ENCODE results near the gene DPRX. TPM values are rescaled to one million over a fixed set of nuclear protein-coding genes. Genes with fewer than 3 reads are reported as not detected.

DPRX gene, protein sequence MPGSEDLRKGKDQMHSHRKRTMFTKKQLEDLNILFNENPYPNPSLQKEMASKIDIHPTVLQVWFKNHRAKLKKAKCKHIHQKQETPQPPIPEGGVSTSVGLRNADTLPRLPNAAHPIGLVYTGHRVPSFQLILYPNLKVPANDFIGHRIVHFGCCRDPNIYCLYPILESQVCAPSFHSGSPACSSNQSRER
- polyA plus RNA-seq (ENCODE audit: insufficient read length in 12 of 12): under 1 TPM in 2 of 12 donors, not detected in 10; 0.32 to 0.37 TPM
- long read RNA-seq, donor 1: 0 reads
- long read RNA-seq, donor 2: 0 reads
- long read RNA-seq, donor 3: 0 reads
- long read RNA-seq, donor 4: 0 reads
- long read RNA-seq, donor 5: 0 reads
- long read RNA-seq, donor 6: 0 reads
- long read RNA-seq, donor 7: 0 reads
- long read RNA-seq, donor 8: 0 reads
- long read RNA-seq, donor 9: 0 reads
- long read RNA-seq, donor 10: 0 reads
- long read RNA-seq, donor 11, partial matches to known transcripts: 0 of 1 reads
- long read RNA-seq, donor 11, other reads (novel, unspliced or antisense): 0 of 1 reads

DNA sequence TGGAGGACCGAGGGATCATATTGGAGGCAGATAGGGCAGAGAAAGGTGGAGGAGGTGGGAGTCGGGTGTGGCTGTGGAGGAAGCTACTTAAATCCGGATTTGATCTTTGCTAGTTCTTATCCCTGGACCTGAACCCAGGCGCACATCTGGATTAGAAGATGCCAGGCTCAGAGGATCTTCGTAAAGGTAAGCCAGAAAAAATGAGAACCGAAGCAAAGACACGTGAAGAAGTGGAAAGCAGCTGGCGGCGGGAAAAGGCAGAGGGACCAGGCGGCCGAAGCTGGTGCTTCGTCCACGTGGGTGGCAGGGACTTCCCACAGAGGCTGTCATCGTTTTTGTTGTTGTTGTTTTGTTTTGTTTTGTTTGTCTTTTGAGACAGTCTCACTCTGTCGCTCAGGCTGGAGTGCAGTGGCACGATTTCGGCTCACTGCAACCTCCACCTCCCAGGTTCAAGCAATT, at the start of gene DPRX:
Gene DPRX (plus strand): TSS at position 51 of the 459 bp plus-strand sequence. CDS start 108 bp downstream, at position 159.
- DNase-seq: no peak

DNA sequence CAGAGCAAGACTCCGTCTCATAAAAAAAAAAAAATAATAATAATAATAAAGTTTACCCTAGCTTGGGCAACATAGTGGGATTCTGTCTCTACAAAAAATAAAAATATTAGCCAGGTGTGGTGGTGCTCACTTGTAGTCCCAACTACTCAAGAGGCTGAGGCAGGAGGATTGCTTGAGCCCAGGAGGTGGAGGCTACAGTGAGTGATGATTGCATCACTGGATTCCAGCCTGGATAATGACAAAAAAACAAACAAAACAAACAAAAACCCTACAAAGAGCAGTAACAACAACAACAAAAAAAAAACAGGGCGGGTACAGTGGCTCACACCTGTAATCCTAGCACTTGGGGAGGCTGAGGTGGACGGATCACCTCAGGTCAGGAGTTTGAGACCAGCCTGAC, 48.6 kb upstream of the DPRX start:
- DNase-seq: no peak

DNA sequence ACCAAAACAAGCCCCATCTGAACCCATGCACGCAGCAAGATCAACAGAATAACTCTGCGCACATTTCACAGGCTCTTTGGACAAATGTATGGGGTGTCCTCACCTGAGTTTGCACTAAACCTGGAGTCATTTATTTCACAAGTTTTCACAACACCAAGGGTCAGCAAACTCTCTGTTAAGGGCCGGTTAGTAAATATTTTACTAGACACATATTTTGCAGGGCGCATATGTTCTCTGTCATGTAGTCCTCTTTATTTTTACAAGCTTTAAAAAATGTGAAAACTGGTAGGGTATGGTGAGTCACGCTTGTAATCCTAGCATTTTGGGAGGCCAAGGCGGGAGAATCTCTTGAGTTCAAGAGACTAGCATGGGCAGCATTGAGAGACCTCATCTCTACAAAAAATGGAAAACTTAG, 45.5 kb upstream of the DPRX start:
- no peak for DNase-seq

DNA sequence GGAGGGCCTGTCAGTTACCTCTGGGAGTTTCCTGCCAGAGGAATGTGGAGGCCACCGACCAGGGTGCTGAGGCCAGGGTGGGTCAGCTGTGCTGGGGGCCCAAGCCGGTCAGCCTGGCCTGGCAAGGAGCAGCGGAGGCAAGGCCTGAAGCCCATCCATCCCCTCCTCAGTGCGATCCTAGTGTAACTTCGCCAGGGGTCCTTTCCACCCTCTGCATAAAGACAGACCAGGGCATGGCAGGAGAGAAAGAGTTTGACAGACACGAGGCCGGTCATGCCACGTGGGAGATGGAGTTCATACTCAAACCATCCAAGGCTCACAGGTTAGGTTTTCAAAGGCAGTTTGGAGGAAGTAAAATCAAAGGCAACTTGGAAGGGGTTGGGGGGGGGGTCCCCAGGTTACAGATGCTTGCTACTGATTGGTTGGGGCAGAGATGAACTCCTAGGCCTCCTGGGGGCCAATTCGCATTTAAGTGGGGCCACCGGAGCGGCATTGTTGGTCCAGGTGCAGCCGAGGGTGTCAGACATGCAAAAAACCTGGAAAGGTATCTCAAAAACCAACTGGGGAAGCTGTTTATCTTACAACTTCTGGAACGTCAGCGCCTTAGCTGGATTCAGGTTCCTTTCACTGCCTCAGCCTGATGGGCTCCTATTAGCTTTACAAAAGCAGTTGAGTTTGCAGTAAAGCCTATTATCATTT, 36.8 kb upstream of the DPRX start:
- no peak for DNase-seq

DNA sequence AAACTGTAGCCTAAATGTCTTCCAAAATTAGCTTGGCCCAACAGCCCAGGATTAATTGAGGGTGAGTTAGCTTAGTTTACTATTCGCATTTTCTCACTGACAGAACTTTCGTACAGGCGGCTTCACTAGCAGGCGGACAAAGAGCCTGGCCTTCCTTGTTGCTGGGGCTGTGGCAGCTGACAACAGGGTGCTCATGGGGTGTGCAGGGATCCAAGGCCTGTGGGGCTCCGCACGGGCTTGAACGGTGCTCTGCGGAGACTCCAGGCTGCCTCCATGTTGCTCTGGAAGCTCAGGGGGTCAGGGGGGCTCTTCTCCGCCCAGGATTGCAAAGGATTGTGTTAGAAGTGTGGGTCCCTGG, 36.3 kb upstream of the DPRX start:
- no peak for DNase-seq

DNA sequence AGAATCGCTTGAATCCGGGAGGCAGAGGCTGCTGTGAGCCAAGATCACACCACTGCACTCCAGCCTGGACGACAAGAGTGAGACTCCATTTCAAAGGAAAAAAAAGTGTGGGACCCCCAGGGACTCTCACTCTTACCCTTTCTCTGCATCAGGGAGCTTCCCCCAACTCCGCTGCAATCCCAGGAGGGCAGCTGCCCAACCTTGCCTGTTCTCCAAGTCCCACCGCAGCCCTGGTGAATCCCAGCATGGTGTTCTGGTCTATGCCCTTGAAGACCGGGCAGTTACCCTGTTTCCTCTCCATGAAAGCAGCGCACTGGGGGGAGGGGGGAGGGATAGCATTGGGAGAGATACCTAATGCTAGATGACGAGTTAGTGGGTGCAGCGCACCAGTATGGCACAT, 35.7 kb upstream of the DPRX start:
- DNase-seq: no peak

DNA sequence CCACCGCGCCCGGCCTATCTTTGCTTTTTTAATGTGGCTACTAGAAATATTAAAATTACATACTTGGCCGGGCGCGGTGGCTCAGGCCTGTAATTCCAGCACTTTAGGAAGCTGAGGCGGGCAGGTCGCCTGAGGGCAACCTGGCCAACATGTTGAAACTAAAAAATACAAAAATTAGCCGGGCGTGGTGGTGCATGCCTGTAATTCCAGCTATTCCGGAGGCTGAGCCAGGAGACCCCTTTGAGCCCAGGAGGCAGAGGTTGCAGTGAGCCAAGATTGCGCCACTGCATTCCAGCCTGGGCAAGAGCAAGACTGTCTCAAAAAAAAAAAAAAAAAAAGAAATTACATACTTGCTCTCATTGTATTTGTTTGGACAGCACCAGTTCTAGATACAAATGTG, 34.8 kb upstream of the DPRX start:
- DNase-seq: no peak

DNA sequence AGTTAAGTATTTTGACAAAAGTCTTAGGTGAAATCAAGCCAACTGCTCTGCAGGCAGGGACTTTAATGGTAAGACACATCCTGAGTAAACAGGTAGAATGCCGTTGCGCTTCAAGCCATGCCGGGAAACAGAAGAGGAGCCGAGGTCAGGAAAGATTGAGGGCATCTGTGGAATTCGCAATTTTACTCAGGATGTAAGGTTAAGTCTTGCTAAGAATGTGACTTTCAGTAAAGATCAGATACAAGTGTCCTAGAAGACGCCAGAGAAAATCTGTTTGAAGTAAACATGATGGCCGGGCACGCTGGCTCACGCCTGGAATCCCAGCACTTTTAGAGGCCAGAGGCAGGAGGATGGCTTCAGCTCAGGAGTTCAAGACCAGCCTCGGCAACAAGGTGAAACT, 33.4 kb upstream of the DPRX start:
- no peak for DNase-seq

DNA sequence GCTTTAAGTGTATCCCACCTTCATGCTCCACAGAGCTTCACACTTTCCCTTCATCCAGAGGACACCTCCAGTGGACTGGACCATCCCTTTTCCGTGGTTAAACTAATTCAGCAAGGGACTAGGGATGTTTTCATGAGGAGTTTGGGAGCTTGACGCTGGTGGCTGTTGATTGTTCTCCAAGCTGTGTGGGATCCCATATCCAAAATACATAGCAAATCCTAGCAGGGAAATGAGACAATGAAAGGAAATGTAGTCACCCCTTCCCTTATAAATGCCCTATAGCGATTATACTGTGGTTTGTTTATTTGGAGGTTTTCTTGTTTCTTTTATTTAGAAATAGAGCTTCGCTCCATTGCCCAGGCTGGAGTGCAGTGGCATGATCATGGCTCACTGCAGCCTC, 31.6 kb upstream of the DPRX start:
- DNase-seq: no peak

DNA sequence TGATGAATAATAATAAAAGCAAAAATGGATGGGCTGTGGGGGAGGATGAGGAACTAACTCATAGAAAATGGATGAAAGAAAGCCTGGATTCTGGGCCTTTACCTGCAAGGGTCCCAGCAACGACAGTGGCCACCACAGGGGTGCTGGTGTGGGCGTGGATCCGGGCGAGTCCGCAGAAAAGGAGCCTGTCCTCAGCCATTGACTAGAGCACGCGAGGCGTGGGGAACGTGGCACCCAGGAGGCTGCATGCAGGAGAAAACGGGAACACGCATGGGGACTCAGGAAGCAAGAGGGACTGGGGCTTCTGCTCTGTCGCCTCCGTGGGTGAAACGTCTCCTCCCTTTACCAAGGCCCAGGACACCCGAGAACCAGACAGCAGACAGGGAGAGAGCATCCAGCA, 25.8 kb upstream of the DPRX start:
- DNase-seq: no peak

DNA sequence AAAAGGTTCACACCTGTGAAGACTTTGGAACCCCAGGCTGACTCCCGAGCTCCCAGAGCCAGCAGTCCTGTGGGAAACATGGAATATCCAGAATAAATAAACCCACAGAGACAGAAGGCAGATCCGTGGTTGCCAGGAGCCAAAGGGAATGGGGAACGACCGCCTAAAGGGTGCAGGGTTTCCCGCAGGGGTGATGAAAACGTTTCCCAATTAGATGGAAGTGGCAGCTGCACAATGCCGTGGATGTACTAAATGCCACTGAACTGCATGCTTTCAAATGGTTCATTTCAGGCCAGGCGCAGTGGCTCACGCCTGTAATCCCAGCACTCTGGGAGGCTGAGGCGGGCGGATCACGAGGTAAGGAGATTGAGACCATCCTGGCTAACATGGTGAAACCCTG, 23.4 kb upstream of the DPRX start:
- DNase-seq: no peak

DNA sequence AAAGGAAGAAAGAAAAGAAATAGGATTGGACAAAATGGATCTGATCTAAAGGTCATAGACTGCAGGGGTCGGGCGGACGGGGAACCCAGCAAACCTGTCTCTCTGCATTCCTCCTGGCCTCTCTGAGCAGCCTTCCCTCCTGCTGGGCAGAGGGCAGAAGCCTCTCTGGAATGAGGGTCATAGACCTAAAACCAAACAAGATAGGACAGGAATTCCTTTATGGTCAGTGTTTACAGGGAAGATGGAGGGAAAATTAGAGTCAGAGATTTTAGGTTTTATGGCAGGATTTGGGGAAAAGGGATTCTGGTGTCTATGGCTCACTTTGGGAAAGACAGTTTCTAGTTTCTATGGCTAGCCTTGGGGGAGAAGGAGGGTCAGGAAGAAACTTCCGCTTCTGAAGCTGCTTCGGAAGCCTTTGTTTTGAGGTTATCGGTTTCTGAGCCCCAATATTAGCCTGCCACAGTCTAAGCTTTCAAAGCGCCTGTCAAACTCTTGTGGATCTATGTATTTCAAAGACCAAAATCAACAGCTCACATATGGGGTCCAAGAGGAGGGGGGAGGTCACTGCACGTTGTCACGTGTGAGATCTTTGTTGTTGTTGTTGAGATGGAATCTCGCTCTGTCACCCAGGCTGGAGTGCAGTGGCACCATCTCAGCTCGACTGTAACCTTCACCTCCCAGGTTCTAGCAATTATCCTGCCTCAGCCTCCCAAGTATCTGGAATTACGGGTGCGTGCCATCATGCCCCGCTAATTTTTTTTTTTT, 18.9 kb upstream of the DPRX start:
- DNase-seq: no peak

DNA sequence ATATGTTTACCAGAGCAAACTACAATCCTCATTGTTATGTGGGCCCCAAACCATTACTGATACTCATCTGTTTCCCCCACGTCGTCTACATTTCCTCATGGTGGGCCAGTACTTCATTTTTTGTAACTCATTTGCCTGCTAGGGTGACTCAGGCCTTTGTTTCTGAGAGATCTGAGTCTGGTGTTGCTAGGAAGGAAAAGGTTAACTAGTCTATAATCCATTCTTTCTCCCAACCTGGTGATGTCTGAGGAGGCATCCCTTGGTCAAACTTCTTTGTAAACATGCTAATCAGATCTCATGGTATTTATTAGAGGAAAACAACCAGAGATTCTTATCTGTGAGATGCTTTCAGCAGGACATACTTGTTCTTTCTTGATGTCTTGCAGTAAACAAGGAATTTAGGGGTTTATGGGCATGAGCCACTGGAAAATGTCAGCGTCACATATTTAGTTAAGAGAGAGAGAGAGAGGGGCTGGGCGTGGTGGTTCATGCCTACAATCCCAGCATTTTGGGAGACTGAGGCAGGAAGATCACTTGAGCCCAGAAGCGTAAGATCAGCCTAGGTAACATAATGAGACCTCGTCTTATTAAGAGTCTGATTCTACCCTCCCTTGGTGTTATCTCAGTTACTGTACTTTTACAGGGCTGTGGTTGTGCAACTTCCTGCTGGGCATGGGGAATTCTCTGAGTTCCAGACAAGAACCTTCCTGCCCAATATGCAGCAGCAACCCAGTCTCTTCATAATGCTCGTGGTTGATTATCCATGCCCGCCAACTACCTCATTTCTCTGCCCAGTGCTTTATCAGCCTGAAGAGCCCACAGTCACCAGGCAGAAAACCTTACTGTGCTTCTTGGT, 9.7 kb upstream of the DPRX start:
- no peak for DNase-seq

DNA sequence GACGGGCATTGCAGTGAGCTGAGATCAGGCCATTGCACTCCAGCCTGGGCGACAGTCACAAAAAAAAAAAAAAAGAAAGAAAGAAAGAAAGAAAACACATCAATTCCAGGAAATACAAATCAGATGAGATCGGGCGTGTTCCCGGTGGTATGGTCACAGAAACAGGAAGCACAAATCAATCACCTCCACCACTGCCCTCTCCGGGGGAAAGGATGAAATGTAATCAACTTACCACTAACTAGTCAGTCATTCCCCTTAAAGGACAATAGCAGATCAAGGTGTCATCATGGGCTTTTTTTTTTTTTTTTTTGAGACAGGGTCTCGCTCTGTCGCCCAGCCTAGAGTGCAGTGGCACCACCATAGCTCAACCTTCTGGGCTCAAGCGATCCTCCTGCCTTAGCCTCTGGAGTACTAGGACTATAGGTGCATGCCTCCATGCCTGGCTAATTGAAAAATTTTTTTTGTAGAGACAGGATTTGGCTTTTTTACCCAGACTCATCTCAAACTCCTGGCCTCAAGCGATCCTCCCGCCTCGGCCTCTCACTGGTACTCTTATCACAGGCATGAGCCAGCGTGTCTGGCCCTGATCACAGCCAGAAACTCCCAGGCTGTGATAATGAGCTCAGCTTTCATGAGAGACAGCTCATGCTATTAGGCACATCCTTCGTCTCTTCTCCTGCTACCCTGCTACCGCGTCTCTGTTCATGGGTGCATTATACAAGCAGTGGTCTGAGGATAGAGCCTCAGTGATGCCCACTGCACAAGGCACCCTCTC, 6.8 kb upstream of the DPRX start:
- DNase-seq: no peak

DNA sequence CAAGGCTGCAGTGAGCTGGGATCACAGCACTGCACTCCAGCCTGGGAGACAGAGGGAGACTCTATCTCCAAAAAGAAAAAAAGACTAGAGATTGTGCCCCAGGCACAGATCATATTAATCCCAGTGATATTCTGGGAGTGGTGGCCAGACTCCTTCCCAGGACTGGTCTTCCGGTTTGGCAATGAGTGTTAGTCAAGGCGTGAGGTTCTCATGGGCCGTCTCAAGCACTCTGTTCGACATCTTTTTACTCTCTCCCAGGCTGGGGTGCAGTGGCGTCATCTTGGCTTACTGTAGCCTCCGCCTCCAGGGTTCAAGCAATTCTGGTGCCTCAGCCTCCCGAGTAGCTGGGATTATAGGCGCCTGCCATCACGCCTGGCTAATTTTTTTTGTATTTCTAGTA, 5.3 kb upstream of the DPRX start:
- no peak for DNase-seq

DNA sequence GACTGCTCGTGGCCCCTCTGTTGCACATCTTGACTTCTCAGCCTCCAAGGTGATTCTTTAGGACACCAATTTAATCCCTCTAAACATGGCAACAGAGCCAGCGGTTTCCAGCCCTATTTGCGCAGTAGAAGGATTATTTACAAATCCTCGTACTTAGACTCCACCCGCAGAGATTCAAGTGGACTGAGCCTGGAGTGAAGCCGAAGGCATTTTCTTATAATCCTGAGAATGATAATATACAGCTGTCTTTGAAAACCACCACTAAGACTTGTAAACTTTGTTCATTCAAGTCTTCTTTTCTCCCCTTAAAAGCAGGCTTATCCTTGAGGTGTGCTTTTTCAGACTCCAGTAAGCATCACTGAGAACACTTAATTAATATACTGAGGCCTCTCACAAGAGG, 4.8 kb upstream of the DPRX start:
- no peak for DNase-seq

DNA sequence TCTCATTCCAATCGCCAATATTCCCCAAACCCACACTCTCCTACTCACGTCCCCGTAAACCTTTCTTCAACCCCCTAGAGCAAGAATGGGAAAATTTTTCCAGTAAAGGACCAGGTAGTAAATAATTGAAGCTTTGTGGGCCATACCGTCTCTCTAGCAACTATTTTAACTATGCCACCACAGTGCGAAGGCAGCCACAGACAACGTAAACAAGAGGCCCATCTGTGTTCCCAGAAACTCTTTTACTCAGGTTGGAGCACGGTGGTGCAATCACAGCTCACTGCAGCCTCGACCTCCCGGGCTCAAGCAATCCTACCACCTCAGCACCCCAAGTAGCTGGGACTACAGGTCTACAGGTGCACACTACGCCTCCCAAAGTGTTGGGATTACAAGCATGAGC, 3.0 kb downstream of the DPRX start:
- no peak for DNase-seq

DNA sequence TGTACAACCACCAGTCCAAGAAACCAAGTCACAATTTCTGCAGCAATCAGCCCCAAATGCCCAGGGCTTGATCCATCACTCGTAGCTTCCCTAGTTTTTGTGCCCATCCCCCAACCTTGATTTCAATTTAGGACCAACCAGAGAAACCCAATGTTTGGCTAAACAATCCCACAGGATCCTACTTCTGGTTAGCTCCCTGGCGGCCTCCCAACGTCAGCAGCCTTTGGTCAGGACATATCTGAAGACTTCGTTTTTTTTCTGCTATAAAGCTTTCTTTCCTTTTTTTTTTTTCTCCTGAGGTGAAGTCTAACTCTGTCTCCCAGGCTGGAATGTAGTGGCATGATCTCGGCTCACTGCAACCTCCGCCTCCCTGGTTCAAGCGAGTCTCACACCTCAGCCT, 7.7 kb downstream of the DPRX start:
- no peak for DNase-seq

DNA sequence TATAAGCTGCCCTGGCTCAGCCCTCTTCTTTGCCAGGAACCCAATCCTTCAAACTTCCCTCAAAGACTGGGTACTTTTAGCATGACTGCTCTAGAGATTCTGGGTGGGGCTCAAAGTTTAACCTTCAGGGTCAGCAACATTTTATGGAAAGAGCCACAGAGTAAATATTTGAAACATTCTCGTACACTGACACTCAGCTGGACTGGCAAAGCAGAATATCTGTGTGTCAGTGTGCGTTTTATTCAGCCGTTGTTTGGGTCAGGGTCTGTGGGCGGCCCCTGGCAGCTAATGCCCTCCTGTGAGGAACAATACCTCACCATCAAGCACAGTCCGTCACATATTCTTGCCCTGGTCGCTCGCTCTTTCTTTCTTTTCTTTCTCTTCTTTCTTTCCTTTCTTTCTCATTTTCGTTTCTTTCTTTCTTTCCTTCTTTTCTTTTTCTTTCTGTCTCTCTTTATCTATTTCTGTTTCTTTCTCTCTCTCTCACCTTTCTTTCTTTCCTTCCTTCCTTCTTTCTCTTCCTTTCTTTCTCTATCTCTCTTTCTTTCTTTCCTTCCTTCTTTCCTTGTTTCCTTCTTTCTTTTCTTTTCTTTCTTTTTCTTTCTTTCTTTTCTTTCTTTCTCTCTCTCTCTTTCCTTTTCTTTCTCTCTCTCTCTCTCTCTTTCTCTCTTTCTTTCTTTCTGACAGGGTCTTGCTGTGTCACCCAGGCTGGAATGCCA, 10.7 kb downstream of the DPRX start:
- no peak for DNase-seq
